Stimulated activated CD8-positive, alpha-beta memory T cell treated with anti-CD3 and anti-CD28 coated beads, Interleukin-15, amount 100 ng/mL, for 48 hours (primary cell): Measurements from ENCODE around the gene NKAIN2.
"Not testable (repeated sequence)": the region's sequence is repeated elsewhere in the genome, so short reads cannot be mapped to it uniquely, and the experiment has no call there.

Source experiments
- DNase-seq, 2 donors: peaks; one replicate each; pipeline ENCODE4 v3.0.0-alpha.2; 2020; ENCODE audit warnings: low read depth in 2 of 2

Gene NKAIN2

GRCh38 chr6:124080483-124080882 lies 276.8 kb downstream of the NKAIN2 start:
- no peak for DNase-seq

GRCh38 chr6:124090491-124090890 lies 286.8 kb downstream of the NKAIN2 start:
- no peak for DNase-seq

GRCh38 chr6:124099520-124099919 lies 295.9 kb downstream of the NKAIN2 start:
- DNase-seq, result no peak

- DNase-seq, result no peak
Measured at GRCh38 chr6:124110514-124110913, 306.8 kb downstream of the NKAIN2 start.

- DNase-seq, result no peak
Measured at GRCh38 chr6:124119596-124119995, 315.9 kb downstream of the NKAIN2 start.

- DNase-seq, result no peak
Measured at GRCh38 chr6:124123617-124124209, 320.0 kb downstream of the NKAIN2 start.

- no peak for DNase-seq
Measured at GRCh38 chr6:124131259-124131658, 327.6 kb downstream of the NKAIN2 start.

- no peak for DNase-seq
Measured at GRCh38 chr6:124131779-124132178, 328.1 kb downstream of the NKAIN2 start.

GRCh38 chr6:124132256-124132655 lies 328.6 kb downstream of the NKAIN2 start:
- no peak for DNase-seq

GRCh38 chr6:124142852-124143251 lies 339.2 kb downstream of the NKAIN2 start:
- DNase-seq, result no peak

- DNase-seq, result no peak
Measured at GRCh38 chr6:124143435-124143834, 339.8 kb downstream of the NKAIN2 start.

- DNase-seq, result no peak
Measured at GRCh38 chr6:124147621-124148020, 344.0 kb downstream of the NKAIN2 start.

- DNase-seq, result no peak
Measured at GRCh38 chr6:124148236-124148957, 344.7 kb downstream of the NKAIN2 start.

- no peak for DNase-seq
Measured at GRCh38 chr6:124149646-124150045, 346.0 kb downstream of the NKAIN2 start.

GRCh38 chr6:124158024-124158423 lies 354.4 kb downstream of the NKAIN2 start:
- DNase-seq, result no peak

- DNase-seq, result no peak
Measured at GRCh38 chr6:124163676-124164075, 360.0 kb downstream of the NKAIN2 start.

- no peak for DNase-seq
Measured at GRCh38 chr6:124164343-124164742, 360.7 kb downstream of the NKAIN2 start.

GRCh38 chr6:124167249-124167648 lies 363.6 kb downstream of the NKAIN2 start:
- DNase-seq, result not testable (repeated sequence)

GRCh38 chr6:124190256-124190655 lies 386.6 kb downstream of the NKAIN2 start:
- DNase-seq, result no peak

GRCh38 chr6:124193132-124193531 lies 389.5 kb downstream of the NKAIN2 start:
- DNase-seq, result no peak

- no peak for DNase-seq
Measured at GRCh38 chr6:124197148-124197547, 393.5 kb downstream of the NKAIN2 start.

- no peak for DNase-seq
Measured at GRCh38 chr6:124199286-124199685, 395.6 kb downstream of the NKAIN2 start.

GRCh38 chr6:124200661-124201060 lies 397.0 kb downstream of the NKAIN2 start:
- no peak for DNase-seq
